ENCODE data around the gene CHPF. TPM values are rescaled to one million over a fixed set of nuclear protein-coding genes. Genes with fewer than 3 reads are reported as not detected.

CHPF gene
- total RNA-seq, 1 experiment from 2014 or later, result 17.5 TPM

DNA sequence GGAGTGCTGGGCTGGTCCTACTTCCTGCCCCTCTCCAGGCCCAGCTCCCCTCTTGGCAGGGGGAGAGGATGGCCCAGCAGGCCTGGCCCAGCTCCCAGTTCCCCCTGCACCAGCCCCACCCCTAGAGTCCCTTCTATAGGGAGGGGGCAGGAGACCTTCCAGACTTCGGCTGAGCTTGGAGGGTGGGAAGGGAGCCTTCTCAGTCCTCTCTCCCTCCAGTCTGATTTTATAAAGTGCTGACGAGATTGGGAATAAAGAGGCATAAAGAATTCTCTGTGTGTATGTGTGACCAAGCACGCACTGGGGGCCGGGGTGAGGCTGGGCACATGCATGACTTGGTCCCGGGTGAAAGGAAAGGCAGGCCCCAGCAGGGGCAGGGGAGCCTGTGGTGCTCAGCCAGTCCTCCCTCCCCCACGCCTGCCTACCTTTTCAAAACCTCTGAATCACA, 5.1 kb downstream of the CHPF start:
- peaks cover 9% of the 10 kb centered on the region; the same call in 1 of the 2 replicates for H3K4me1 ChIP-seq (ENCODE audit: control insufficient read depth, insufficient read depth, low read length)
- no peak overlapping the region for H3K4me3 ChIP-seq (ENCODE audit: low read depth in 2 of 2, low read length in 2 of 2)
- no peaks in the 10 kb centered on the region for H3K27me3 ChIP-seq (ENCODE audit: control insufficient read depth, insufficient read depth, low read length)
- no TSS peak for BruUV-seq (replicated peaks)
- ATAC-seq (no peak), DNase-seq (ENCODE audit: low read depth, low spot score) (no peak)
- TF ChIP-seq TCF7L2 (IDR thresholded peaks at IDR 0.05; ENCODE audit: low read depth, low read length) (no peak), SIN3A (IDR thresholded peaks at IDR 0.05; ENCODE audit: borderline replicate concordance, insufficient read depth, low read depth, low read length) (no peak), POLR2AphosphoS5 (IDR thresholded peaks at IDR 0.05; ENCODE audit: low read depth, low read length) (no peak)
- TF ChIP-seq, protein P1, sequence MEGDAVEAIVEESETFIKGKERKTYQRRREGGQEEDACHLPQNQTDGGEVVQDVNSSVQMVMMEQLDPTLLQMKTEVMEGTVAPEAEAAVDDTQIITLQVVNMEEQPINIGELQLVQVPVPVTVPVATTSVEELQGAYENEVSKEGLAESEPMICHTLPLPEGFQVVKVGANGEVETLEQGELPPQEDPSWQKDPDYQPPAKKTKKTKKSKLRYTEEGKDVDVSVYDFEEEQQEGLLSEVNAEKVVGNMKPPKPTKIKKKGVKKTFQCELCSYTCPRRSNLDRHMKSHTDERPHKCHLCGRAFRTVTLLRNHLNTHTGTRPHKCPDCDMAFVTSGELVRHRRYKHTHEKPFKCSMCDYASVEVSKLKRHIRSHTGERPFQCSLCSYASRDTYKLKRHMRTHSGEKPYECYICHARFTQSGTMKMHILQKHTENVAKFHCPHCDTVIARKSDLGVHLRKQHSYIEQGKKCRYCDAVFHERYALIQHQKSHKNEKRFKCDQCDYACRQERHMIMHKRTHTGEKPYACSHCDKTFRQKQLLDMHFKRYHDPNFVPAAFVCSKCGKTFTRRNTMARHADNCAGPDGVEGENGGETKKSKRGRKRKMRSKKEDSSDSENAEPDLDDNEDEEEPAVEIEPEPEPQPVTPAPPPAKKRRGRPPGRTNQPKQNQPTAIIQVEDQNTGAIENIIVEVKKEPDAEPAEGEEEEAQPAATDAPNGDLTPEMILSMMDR (IDR thresholded peaks at IDR 0.05), result no peak
- TF ChIP-seq, protein P2, sequence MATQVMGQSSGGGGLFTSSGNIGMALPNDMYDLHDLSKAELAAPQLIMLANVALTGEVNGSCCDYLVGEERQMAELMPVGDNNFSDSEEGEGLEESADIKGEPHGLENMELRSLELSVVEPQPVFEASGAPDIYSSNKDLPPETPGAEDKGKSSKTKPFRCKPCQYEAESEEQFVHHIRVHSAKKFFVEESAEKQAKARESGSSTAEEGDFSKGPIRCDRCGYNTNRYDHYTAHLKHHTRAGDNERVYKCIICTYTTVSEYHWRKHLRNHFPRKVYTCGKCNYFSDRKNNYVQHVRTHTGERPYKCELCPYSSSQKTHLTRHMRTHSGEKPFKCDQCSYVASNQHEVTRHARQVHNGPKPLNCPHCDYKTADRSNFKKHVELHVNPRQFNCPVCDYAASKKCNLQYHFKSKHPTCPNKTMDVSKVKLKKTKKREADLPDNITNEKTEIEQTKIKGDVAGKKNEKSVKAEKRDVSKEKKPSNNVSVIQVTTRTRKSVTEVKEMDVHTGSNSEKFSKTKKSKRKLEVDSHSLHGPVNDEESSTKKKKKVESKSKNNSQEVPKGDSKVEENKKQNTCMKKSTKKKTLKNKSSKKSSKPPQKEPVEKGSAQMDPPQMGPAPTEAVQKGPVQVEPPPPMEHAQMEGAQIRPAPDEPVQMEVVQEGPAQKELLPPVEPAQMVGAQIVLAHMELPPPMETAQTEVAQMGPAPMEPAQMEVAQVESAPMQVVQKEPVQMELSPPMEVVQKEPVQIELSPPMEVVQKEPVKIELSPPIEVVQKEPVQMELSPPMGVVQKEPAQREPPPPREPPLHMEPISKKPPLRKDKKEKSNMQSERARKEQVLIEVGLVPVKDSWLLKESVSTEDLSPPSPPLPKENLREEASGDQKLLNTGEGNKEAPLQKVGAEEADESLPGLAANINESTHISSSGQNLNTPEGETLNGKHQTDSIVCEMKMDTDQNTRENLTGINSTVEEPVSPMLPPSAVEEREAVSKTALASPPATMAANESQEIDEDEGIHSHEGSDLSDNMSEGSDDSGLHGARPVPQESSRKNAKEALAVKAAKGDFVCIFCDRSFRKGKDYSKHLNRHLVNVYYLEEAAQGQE (IDR thresholded peaks at IDR 0.05; ENCODE audit: insufficient read depth in 1 of 2, low read depth in 2 of 2, low read length in 1 of 2), result no peak
- no peaks in the 10 kb centered on the region for H3K9me3 ChIP-seq (ENCODE audit: control insufficient read depth, insufficient read depth, low read depth, low read length)
- intact Hi-C loops (cut with micrococcal nuclease; ENCODE audit: unreplicated experiment), result loop anchor here (1.0 kb wide), 1 partner anchor 104 kb away; no protein-coding TSS in a partner anchor
- POLR2A ChIA-PET, result no interaction called here
- H3K27ac ChIP-seq (ENCODE audit: low read length), result no peak overlapping the region
- in situ Hi-C loops (cut with HindIII; ENCODE audit: low pct_unique_long_range_greater_than_20kb, low sequenced_read_pairs), result no loop called here
- CTCF ChIA-PET, result interaction anchor here (0.8 kb wide), 1 partner anchor 31 kb away, joined by 3 read pairs; no protein-coding TSS in a partner anchor
- H3K36me3 ChIP-seq (ENCODE audit: control insufficient read depth, insufficient read depth, low read length), result 0 out of 2 replicates have a peak, but pooled peaks cover 2% of the 10 kb centered on the region

DNA sequence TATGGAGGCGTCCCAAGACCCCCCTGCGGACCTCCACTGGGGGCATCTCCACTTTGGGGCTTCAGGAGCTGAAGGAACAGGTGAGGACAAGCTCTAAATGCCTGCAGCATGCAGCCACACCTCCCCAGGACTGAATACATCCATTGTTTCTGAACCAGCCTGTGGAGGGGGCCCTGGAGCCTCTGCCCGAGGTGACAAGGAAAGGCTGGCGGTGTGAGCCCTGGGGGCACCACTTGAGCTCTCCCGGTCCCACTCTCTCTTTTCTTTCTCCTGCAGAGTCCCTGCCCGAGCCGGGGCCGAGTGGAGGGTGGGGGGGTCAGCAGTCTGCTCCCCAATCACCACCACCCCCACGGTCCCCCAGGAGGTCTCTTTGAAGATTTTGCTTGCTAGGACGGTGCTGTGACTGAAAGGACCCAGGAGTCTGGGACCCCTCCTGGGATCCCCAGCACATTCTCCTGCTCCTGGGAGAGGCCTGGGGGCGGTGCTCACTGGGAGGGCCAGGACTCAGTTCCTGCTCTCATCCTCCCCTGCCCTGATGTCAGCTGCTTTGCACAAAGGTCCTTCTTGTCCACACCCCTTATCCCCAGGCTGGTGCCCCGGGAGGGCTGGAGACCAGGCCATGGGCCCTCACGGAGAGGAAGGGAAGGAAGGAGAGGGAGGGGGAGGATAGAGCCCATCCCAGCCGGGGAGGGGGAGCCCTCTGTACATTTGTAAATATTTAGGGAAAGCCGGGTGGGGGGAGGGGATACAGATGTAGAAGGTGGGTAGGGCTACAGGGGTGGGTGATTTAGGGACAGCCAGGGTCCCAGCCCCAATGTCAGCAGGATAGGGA, 5.7 kb downstream of the CHPF start:
- POLR2A ChIA-PET, result no interaction called here
- H3K27ac ChIP-seq (ENCODE audit: low read length), result no peak overlapping the region
- TF ChIP-seq, protein P1 (IDR thresholded peaks at IDR 0.05), result no peak
- no peak for TF ChIP-seq POLR2AphosphoS5 (IDR thresholded peaks at IDR 0.05; ENCODE audit: low read depth, low read length)
- TF ChIP-seq, protein P2 (IDR thresholded peaks at IDR 0.05; ENCODE audit: insufficient read depth in 1 of 2, low read depth in 2 of 2, low read length in 1 of 2), result no peak
- TF ChIP-seq TCF7L2 (IDR thresholded peaks at IDR 0.05; ENCODE audit: low read depth, low read length), result no peak
- TF ChIP-seq SIN3A (IDR thresholded peaks at IDR 0.05; ENCODE audit: borderline replicate concordance, insufficient read depth, low read depth, low read length), result no peak

More for the DNA sequence above, 5.7 kb downstream of the CHPF start:
- no peak overlapping the region for H3K4me3 ChIP-seq (ENCODE audit: low read depth in 2 of 2, low read length in 2 of 2)
- CTCF ChIA-PET, result interaction anchor here (0.5 to 0.8 kb wide), 4 partner anchors 27 to 150 kb away, joined by 3 to 6 read pairs (median 4); partner anchors contain the start of gene DNPEP
- H3K4me1 ChIP-seq (ENCODE audit: control insufficient read depth, insufficient read depth, low read length), result peaks cover 9% of the 10 kb centered on the region; the same call in 1 of the 2 replicates
- ATAC-seq (no peak), DNase-seq (ENCODE audit: low read depth, low spot score) (no peak)
- 0 out of 2 replicates have a peak, but pooled peaks cover 2% of the 10 kb centered on the region for H3K36me3 ChIP-seq (ENCODE audit: control insufficient read depth, insufficient read depth, low read length)
- no peaks in the 10 kb centered on the region for H3K9me3 ChIP-seq (ENCODE audit: control insufficient read depth, insufficient read depth, low read depth, low read length)
- in situ Hi-C loops (cut with HindIII; ENCODE audit: low pct_unique_long_range_greater_than_20kb, low sequenced_read_pairs), result no loop called here
- no TSS peak for BruUV-seq (replicated peaks)
- H3K27me3 ChIP-seq (ENCODE audit: control insufficient read depth, insufficient read depth, low read length), result no peaks in the 10 kb centered on the region
- intact Hi-C loops (cut with micrococcal nuclease; ENCODE audit: unreplicated experiment), result loop anchor here (1.0 kb wide), 1 partner anchor 104 kb away; no protein-coding TSS in a partner anchor

All from Panc1 (cell line).